ENCODE measurements around the gene TXLNB. TPM values are rescaled to one million over a fixed set of nuclear protein-coding genes. Genes with fewer than 3 reads are reported as not detected.
"Not testable (repeated sequence)": the region's sequence is repeated elsewhere in the genome, so short reads cannot be mapped to it uniquely, and the experiment has no call there.

The TXLNB gene
- total and polyA plus RNA-seq, 2 of the 13 experiments (the other 11 are each of a cell fraction or from before 2014, with no cell fraction given) = not detected

- TF ChIP-seq GMEB2 (CRISPR knock-in tag; IDR thresholded peaks at IDR 0.05; ENCODE audit: low read depth) = no peak
- no peak for TF ChIP-seq HOXA9 (CRISPR knock-in tag; IDR thresholded peaks at IDR 0.05; ENCODE audit: borderline replicate concordance)
- TF ChIP-seq ZNF362 (CRISPR knock-in tag; IDR thresholded peaks at IDR 0.05; ENCODE audit: borderline replicate concordance) = peak; percentile 30; the same call in 1 of the 2 replicates
- TF ChIP-seq ZNF501 (CRISPR knock-in tag; IDR thresholded peaks at IDR 0.05) = no peak
- no peak for TF ChIP-seq MTERF4 (CRISPR knock-in tag; IDR thresholded peaks at IDR 0.05)
- no peak for TF ChIP-seq RFX5 (IDR thresholded peaks at IDR 0.05; ENCODE audit: low read depth, low read length)
These were observed 61.4 kb downstream of the TXLNB start (continued) for GRCh38 chr6:139230391-139230840.

GRCh38 chr6:139228387-139228786 lies 63.4 kb downstream of the TXLNB start:
- H3K9ac ChIP-seq (ENCODE audit: insufficient read depth, low read depth, low read length); H2AFZ ChIP-seq (ENCODE audit: low read length); H4K20me1 ChIP-seq (ENCODE audit: insufficient read depth, low read length); intact Hi-C loops (cut with micrococcal nuclease; ENCODE audit: unreplicated experiment); H3K36me3 ChIP-seq (replicated peaks in 1 of 2; ENCODE audit: control insufficient read depth in 1 of 2, insufficient read depth in 2 of 2, low read length in 2 of 2); DNase-seq (ENCODE audit: low spot score); H3K27me3 ChIP-seq (ENCODE audit: control insufficient read depth in 1 of 2, insufficient read depth in 2 of 2, low read length in 2 of 2); ATAC-seq; H3K79me2 ChIP-seq (ENCODE audit: insufficient read depth, low read length); H3K4me3 ChIP-seq (replicated peaks in 1 of 3; ENCODE audit: insufficient read depth in 1 of 3, low read depth in 2 of 3, low read length in 3 of 3); POLR2A ChIA-PET; FAIRE-seq; H3K9me3 ChIP-seq (ENCODE audit: low read length); CTCF ChIA-PET (ENCODE audit: low intra/inter-chr PET ratio, low total read pairs); H3K4me2 ChIP-seq (ENCODE audit: low read depth, low read length); H3K27ac ChIP-seq (ENCODE audit: extremely low read length, insufficient read depth, low read length); BruUV-seq (replicated peaks); H3K4me1 ChIP-seq (ENCODE audit: insufficient read depth, low read length): not testable (repeated sequence)
- WGBS (ENCODE audit: low lambda C conversion rate) = 81% methylated on average over 3 of the region's 3 CpGs
- in situ Hi-C loops (cut with HindIII; ENCODE audit: extremely low pct_ligation_motif_present, low pct_unique_long_range_greater_than_20kb) = loop anchor here (10.0 kb wide), 1 partner anchor 126 kb away; no protein-coding TSS in a partner anchor

All from HepG2 (cell line).